HepG2 (cell line): Measurements from ENCODE around the gene TMEM53. TPM values are rescaled to one million over a fixed set of nuclear protein-coding genes. Genes with fewer than 3 reads are reported as not detected.

ENCODE experiments used
- CBFB ChIP-seq: sonication (generic); formaldehyde crosslinking; IDR thresholded peaks from 2 replicates; pipeline ENCODE4 v1.4.0; 2020; ENCODE audit warnings: missing genetic modification reagents
- CENPT ChIP-seq: sonication (generic); formaldehyde crosslinking; IDR thresholded peaks from 2 replicates; pipeline ENCODE4 v1.8.0; 2022; ENCODE audit warnings: low read depth, mild to moderate bottlenecking, moderate library complexity, missing genetic modification reagents
- GATA4 ChIP-seq: sonication (generic); IDR thresholded peaks from 2 replicates; pipeline ENCODE4 v1.6.1; 2016; ENCODE audit warnings: antibody characterized with exemption, low read depth, borderline replicate concordance
- IRF9 ChIP-seq: sonication (generic); formaldehyde crosslinking; IDR thresholded peaks from 2 replicates; pipeline ENCODE4 v1.8.0; 2022; ENCODE audit warnings: missing genetic modification reagents, mild to moderate bottlenecking, borderline replicate concordance
- ISX ChIP-seq: sonication (generic); formaldehyde crosslinking; conservative IDR thresholded peaks from 2 replicates; pipeline ENCODE4 v1.5.0; 2020; ENCODE audit warnings: missing genetic modification reagents
- LBX2 ChIP-seq: sonication (generic); formaldehyde crosslinking; IDR thresholded peaks from 2 replicates; pipeline ENCODE4 v1.5.0; 2020; ENCODE audit warnings: missing genetic modification reagents, mild to moderate bottlenecking, borderline replicate concordance
- MED13 ChIP-seq: sonication (generic); formaldehyde crosslinking; IDR thresholded peaks from 2 replicates; pipeline ENCODE4 v1.5.0; 2020; ENCODE audit warnings: missing genetic modification reagents
- MIXL1 ChIP-seq: IDR thresholded peaks from 2 replicates; pipeline ENCODE4 v1.6.1; 2016
- MXD1 ChIP-seq: sonication (generic); formaldehyde crosslinking; IDR thresholded peaks from 2 replicates; pipeline ENCODE4 v1.4.0; 2020; ENCODE audit warnings: mild to moderate bottlenecking, missing genetic modification reagents
- MXI1 ChIP-seq: IDR thresholded peaks from 3 replicates; pipeline ENCODE4 v1.6.1; 2012; ENCODE audit warnings: low read depth, low read length, inconsistent platforms, borderline replicate concordance
- NR1H2 ChIP-seq: sonication (generic); formaldehyde crosslinking; IDR thresholded peaks from 2 replicates; pipeline ENCODE4 v1.8.1; 2022; ENCODE audit warnings: low read depth, missing genetic modification reagents, borderline replicate concordance
- TGIF2 ChIP-seq: IDR thresholded peaks from 2 replicates; pipeline ENCODE4 v1.6.1; 2016; ENCODE audit warnings: control low read depth, missing compliant biosample characterization
- ZBTB42 ChIP-seq: sonication (generic); formaldehyde crosslinking; IDR thresholded peaks from 2 replicates; pipeline ENCODE4 v1.5.0; 2020; ENCODE audit warnings: mild to moderate bottlenecking, missing genetic modification reagents
- ZNF160 ChIP-seq: sonication (generic); formaldehyde crosslinking; IDR thresholded peaks from 2 replicates; pipeline ENCODE4 v1.8.0; 2022; ENCODE audit warnings: mild to moderate bottlenecking, inconsistent platforms, missing genetic modification reagents
- ZNF234 ChIP-seq: sonication (generic); formaldehyde crosslinking; conservative IDR thresholded peaks from 2 replicates; pipeline ENCODE4 v1.5.1; 2020; ENCODE audit warnings: mild to moderate bottlenecking, missing genetic modification reagents
- ZNF263 ChIP-seq: sonication (generic); formaldehyde crosslinking; IDR thresholded peaks from 2 replicates; pipeline ENCODE4 v1.4.0; 2020; ENCODE audit warnings: missing genetic modification reagents
- ZNF431 ChIP-seq: sonication (generic); formaldehyde crosslinking; IDR thresholded peaks from 2 replicates; pipeline ENCODE4 v1.9.0; 2022; ENCODE audit warnings: missing genetic modification reagents, low read depth, mild to moderate bottlenecking, borderline replicate concordance
- ZNF512B ChIP-seq: sonication (generic); formaldehyde crosslinking; IDR thresholded peaks from 2 replicates; pipeline ENCODE4 v1.5.1; 2020; ENCODE audit warnings: missing genetic modification reagents, mild to moderate bottlenecking, borderline replicate concordance
- ZNF564 ChIP-seq: sonication (generic); formaldehyde crosslinking; IDR thresholded peaks from 2 replicates; pipeline ENCODE4 v1.8.1; 2023; ENCODE audit warnings: mild to moderate bottlenecking, missing genetic modification reagents
- ZNF567 ChIP-seq: sonication (generic); formaldehyde crosslinking; IDR thresholded peaks from 2 replicates; pipeline ENCODE4 v1.8.1; 2023; ENCODE audit warnings: mild to moderate bottlenecking, missing genetic modification reagents, borderline replicate concordance
- ZNF577 ChIP-seq: sonication (generic); formaldehyde crosslinking; IDR thresholded peaks from 2 replicates; pipeline ENCODE4 v1.4.0; 2020; ENCODE audit warnings: mild to moderate bottlenecking, low read depth, missing genetic modification reagents, borderline replicate concordance
- ZNF580 ChIP-seq: IDR thresholded peaks from 2 replicates; pipeline ENCODE4 v1.6.1; 2016; ENCODE audit warnings: low read depth, borderline replicate concordance
- ZNF639 ChIP-seq: conservative IDR thresholded peaks from 2 replicates; pipeline ENCODE4 v1.6.1; 2018; ENCODE audit warnings: missing genetic modification reagents
- polyA plus RNA-seq, 8 experiments: library from polyadenylated mRNA; depleted of rRNA in 3 of 8; stranded (reverse) in 7 of 8; unstranded in 1 of 8; fragments of >200 nt; fragmentation: Illumina TruSeq in 4 of 8; extraction: Trizol in 4 of 8; gene quantifications; 2 replicates each; pipeline versions ENCODE4 v1.2.1 to v1.2.3, GENCODE V29; 2011 to 2016; ENCODE audit warnings: low read depth in 4 of 8, missing spikeins in 1 of 8, mixed read lengths in 1 of 8; ENCODE audit not compliant: insufficient read depth in 1 of 8
- total RNA-seq, 5 experiments: library from RNA; depleted of rRNA; stranded (reverse); fragments of >200 nt; fragmentation: Illumina TruSeq; extraction: Trizol; gene quantifications; 2 replicates each; pipeline ENCODE4 v1.2.3, GENCODE V29; 2016; ENCODE audit warnings: low read depth in 1 of 5

The TMEM53 gene
- total and polyA plus RNA-seq, 2 of the 13 experiments (the other 11 are each of a cell fraction or from before 2014, with no cell fraction given): 12.6 to 20.2 TPM

GRCh38 chr1:44674113-44675000, at the start of gene TMEM53, which contains the start of gene ARMH1 (continued):
- TF ChIP-seq ZNF567 (CRISPR knock-in tag): no peak; the same call in 1 of the 2 replicates
- no peak for TF ChIP-seq ZNF160
- TF ChIP-seq TGIF2: 0 out of 2 replicates have a peak, but pooled peaks have one; percentile 49
- TF ChIP-seq LBX2 (CRISPR knock-in tag): peak; percentile 58; the same call in 1 of the 2 replicates
- TF ChIP-seq ZNF577 (CRISPR knock-in tag): no peak
- TF ChIP-seq CENPT (CRISPR knock-in tag): no peak
- TF ChIP-seq MXD1 (CRISPR knock-in tag): peak; percentile 66; the same call in 1 of the 2 replicates
- TF ChIP-seq CBFB (CRISPR knock-in tag): no peak
- TF ChIP-seq ZNF512B (CRISPR knock-in tag): no peak
- no peak for TF ChIP-seq ZBTB42
- no peak for TF ChIP-seq MED13 (CRISPR knock-in tag)
- no peak for TF ChIP-seq ZNF234
- no peak; the same call in 1 of the 2 replicates for TF ChIP-seq IRF9 (CRISPR knock-in tag)
- peak; percentile 37 for TF ChIP-seq ZNF564 (CRISPR knock-in tag)
- 0 out of 2 replicates have a peak, but pooled peaks have one; percentile 36 for TF ChIP-seq ZNF431 (CRISPR knock-in tag)
- TF ChIP-seq ZNF263: no peak
- no peak for TF ChIP-seq NR1H2 (CRISPR knock-in tag)
- TF ChIP-seq ZNF580 (CRISPR knock-in tag): no peak
- peak; percentile 68; the same call in 1 of the 3 replicates for TF ChIP-seq MXI1
- no peak for TF ChIP-seq GATA4
- TF ChIP-seq MIXL1: peak; percentile 27; the same call in 1 of the 2 replicates
- TF ChIP-seq ZNF639 (CRISPR knock-in tag): no peak
- no peak for TF ChIP-seq ISX
